IPS DF 19.7 (cell line): ENCODE measurements around the gene TBCB.
"Not testable (repeated sequence)": the region's sequence is repeated elsewhere in the genome, so short reads cannot be mapped to it uniquely, and the experiment has no call there.

Experiments
- DNase-seq: peaks from one replicate; pipeline ENCODE4 v3.0.0-alpha.2; 2013; ENCODE audit warnings: low read depth, low spot score

TBCB gene

GRCh38 chr19:36172852-36173251, 57.6 kb downstream of the TBCB start:
- no peak for DNase-seq

GRCh38 chr19:36173846-36174245, 58.6 kb downstream of the TBCB start:
- DNase-seq, result not testable (repeated sequence)
